A549 (cell line): Measurements from ENCODE around the gene XPNPEP3. TPM values are rescaled to one million over a fixed set of nuclear protein-coding genes. Genes with fewer than 3 reads are reported as not detected.

Experiments used
- ATAC-seq, 2 experiments: fragments of 200-7000 bp in 1 of 2; fragments of >200 bp in 1 of 2; cut with Nextera tagmentation in 1 of 2; cut with Tn5 transposase in 1 of 2; 3 replicates each; pipeline versions ENCODE4 v1.8.0 to v1.9.1; 2018 to 2020; ENCODE audit warnings: mild to moderate bottlenecking in 1 of 2, moderate library complexity in 1 of 2
- CTCF ChIA-PET: fragments of 300-600 bp; sonication (Branson Sonifier 250); formaldehyde crosslinking; extraction: SDS; loops from one replicate; lab custom pipeline; 2021; ENCODE audit warnings: antibody characterized with exemption, inconsistent platforms; lab: Yijun Ruan, JAX
- POLR2A ChIA-PET: fragments of 350-600 bp; formaldehyde crosslinking; extraction: SDS; loops from one replicate; lab custom pipeline; 2021; ENCODE audit warnings: antibody characterized with exemption, inconsistent platforms; lab: Yijun Ruan, JAX
- DNase-seq, 2 experiments: peaks; one replicate each; pipeline versions ENCODE4 v3.0.0 to v3.0.0-alpha.2; 2011 to 2016; ENCODE audit warnings: low read depth in 1 of 2, low spot score in 1 of 2
- FAIRE-seq: peaks from 2 replicates; lab custom pipeline; 2011; peaks lifted over from hg19 to GRCh38; lab: Jason Lieb, UNC
- H3K27ac ChIP-seq, 2 experiments: fragments of >200 bp; sonication (Bioruptor Twin); formaldehyde crosslinking; 3 replicates each; pipeline ENCODE4 v1.5.1; 2016 to 2017
- H3K4me1 ChIP-seq: fragments of >200 bp; sonication (Bioruptor Twin); formaldehyde crosslinking; 3 replicates; pipeline ENCODE4 v1.6.1; 2016
- H3K4me2 ChIP-seq: fragments of >200 bp; sonication (Bioruptor Twin); formaldehyde crosslinking; 3 replicates; pipeline ENCODE4 v1.6.1; 2016
- H3K4me3 ChIP-seq: fragments of >200 bp; sonication (Bioruptor Twin); formaldehyde crosslinking; 3 replicates; pipeline ENCODE4 v1.5.1; 2016
- H3K9me3 ChIP-seq: fragments of >200 bp; sonication (Bioruptor Twin); formaldehyde crosslinking; 3 replicates; pipeline ENCODE4 v1.6.1; 2016
- BHLHE40 ChIP-seq: IDR thresholded peaks from 2 replicates; pipeline ENCODE4 v1.6.1; 2012; ENCODE audit warnings: low read depth, low read length, inconsistent platforms
- CBX2 ChIP-seq: fragments of 200-600 bp; sonication (generic); IDR thresholded peaks from 2 replicates; pipeline ENCODE4 v1.6.1; 2016; ENCODE audit warnings: low read depth, mild to moderate bottlenecking, borderline replicate concordance
- CHD4 ChIP-seq: fragments of 200-600 bp; sonication (generic); IDR thresholded peaks from 2 replicates; pipeline ENCODE4 v1.6.1; 2016; ENCODE audit warnings: antibody characterized with exemption, mild to moderate bottlenecking, borderline replicate concordance
- ESRRA ChIP-seq: fragments of 150-350 bp; IDR thresholded peaks from 2 replicates; pipeline ENCODE4 v1.6.1; 2014; ENCODE audit warnings: mild to moderate bottlenecking, low read length, borderline replicate concordance
- FOSB ChIP-seq: fragments of 250-450 bp; sonication (Bioruptor Pico); IDR thresholded peaks from 2 replicates; pipeline ENCODE4 v1.5.0; 2020; ENCODE audit warnings: mild to moderate bottlenecking, moderate library complexity
- FOSL2 ChIP-seq, 2 experiments: fragments of 450-650 bp in 1 of 2; fragments of >200 bp in 1 of 2; sonication (Bioruptor Twin) in 1 of 2; formaldehyde crosslinking; IDR thresholded peaks; 2 replicates each; pipeline versions ENCODE4 v1.5.0 to v1.6.1; 2016 to 2020; ENCODE audit warnings: mild to moderate bottlenecking in 1 of 2, moderate library complexity in 1 of 2
- HDAC2 ChIP-seq: fragments of 200-600 bp; sonication (generic); IDR thresholded peaks from 2 replicates; pipeline ENCODE4 v1.6.1; 2016
- HOXA7 ChIP-seq: fragments of 250-450 bp; sonication (Bioruptor Pico); IDR thresholded peaks from 2 replicates; pipeline ENCODE4 v1.5.0; 2020; ENCODE audit warnings: mild to moderate bottlenecking, moderate library complexity
- HOXB13 ChIP-seq: fragments of 250-450 bp; sonication (Bioruptor Pico); IDR thresholded peaks from 2 replicates; pipeline ENCODE4 v1.5.0; 2020; ENCODE audit warnings: low read depth, mild to moderate bottlenecking, moderate library complexity
- HOXB5 ChIP-seq: fragments of 250-450 bp; sonication (Bioruptor Pico); IDR thresholded peaks from 2 replicates; pipeline ENCODE4 v1.5.0; 2020; ENCODE audit warnings: mild to moderate bottlenecking, moderate library complexity
- KDM1A ChIP-seq: fragments of 200-600 bp; sonication (generic); IDR thresholded peaks from 2 replicates; pipeline ENCODE4 v1.6.1; 2016; ENCODE audit warnings: low read depth, mild to moderate bottlenecking
- KDM5A ChIP-seq: fragments of 200-600 bp; sonication (generic); IDR thresholded peaks from 2 replicates; pipeline ENCODE4 v1.6.1; 2016; ENCODE audit warnings: antibody characterized with exemption, mild to moderate bottlenecking
- NFE2L2 ChIP-seq: fragments of 150-350 bp; conservative IDR thresholded peaks from 2 replicates; pipeline ENCODE4 v1.6.1; 2014; ENCODE audit warnings: low read length
- POLR2AphosphoS2 ChIP-seq: conservative IDR thresholded peaks from 2 replicates; pipeline ENCODE4 v1.6.1; 2012; ENCODE audit warnings: low read length, improper control_type of control experiment, inconsistent platforms
- TP53 ChIP-seq: fragments of 250-450 bp; sonication (Bioruptor Pico); IDR thresholded peaks from 2 replicates; pipeline ENCODE4 v1.5.0; 2021; ENCODE audit warnings: mild to moderate bottlenecking, moderate library complexity
- ZNF302 ChIP-seq: fragments of 250-450 bp; sonication (Bioruptor Pico); IDR thresholded peaks from 2 replicates; pipeline ENCODE4 v1.9.0; 2021; ENCODE audit warnings: inconsistent platforms, mild to moderate bottlenecking, moderate library complexity
- WGBS: methylation state at CpG from one replicate; pipeline ENCODE4 v1.1.6; 2017; ENCODE audit errors: missing lambda C conversion rate; 5-methylcytosine and 5-hydroxymethylcytosine counted together
- polyA plus RNA-seq, 4 experiments: library from polyadenylated mRNA; depleted of rRNA in 3 of 4; stranded (reverse); fragments of >200 nt; fragmentation: RNase III in 1 of 4; extraction: RNeasy Plus Mini Kit Qiagen cat#74134 plus additional on column Dnase treatment in 1 of 4; gene quantifications; 2 replicates in 3 of 4; 3 replicates in 1 of 4; pipeline ENCODE4 v1.2.3, GENCODE V29; 2011 to 2017
- TF ChIP-seq, protein P1 (sequence below): fragments of 250-450 bp; sonication (Bioruptor Pico); IDR thresholded peaks from 2 replicates; pipeline ENCODE4 v1.5.0; 2021; ENCODE audit warnings: mild to moderate bottlenecking, moderate library complexity, borderline replicate concordance
- TF ChIP-seq, protein P2 (sequence below): fragments of 450-650 bp; IDR thresholded peaks from 2 replicates; pipeline ENCODE4 v1.6.1; 2014; ENCODE audit warnings: antibody characterized with exemption
- TF ChIP-seq, protein P3 (sequence below): IDR thresholded peaks from 2 replicates; pipeline ENCODE4 v1.6.1; 2012
- TF ChIP-seq, protein P4 (sequence below): fragments of >200 bp; sonication (Bioruptor Twin); formaldehyde crosslinking; IDR thresholded peaks from 3 replicates; pipeline ENCODE4 v1.5.1; 2016
- TF ChIP-seq, protein P5 (sequence below): fragments of 150-350 bp; IDR thresholded peaks from 2 replicates; pipeline ENCODE4 v1.6.1; 2014; ENCODE audit warnings: low read depth, mild to moderate bottlenecking, low read length
- TF ChIP-seq, protein P6 (sequence below): fragments of >200 bp; sonication (Bioruptor Twin); formaldehyde crosslinking; IDR thresholded peaks from 3 replicates; pipeline ENCODE4 v1.6.1; 2016

XPNPEP3 gene
- polyA plus RNA-seq, 2 of the 4 experiments (the other 2 are of a cell fraction), result 12.7 to 23.3 TPM

DNA sequence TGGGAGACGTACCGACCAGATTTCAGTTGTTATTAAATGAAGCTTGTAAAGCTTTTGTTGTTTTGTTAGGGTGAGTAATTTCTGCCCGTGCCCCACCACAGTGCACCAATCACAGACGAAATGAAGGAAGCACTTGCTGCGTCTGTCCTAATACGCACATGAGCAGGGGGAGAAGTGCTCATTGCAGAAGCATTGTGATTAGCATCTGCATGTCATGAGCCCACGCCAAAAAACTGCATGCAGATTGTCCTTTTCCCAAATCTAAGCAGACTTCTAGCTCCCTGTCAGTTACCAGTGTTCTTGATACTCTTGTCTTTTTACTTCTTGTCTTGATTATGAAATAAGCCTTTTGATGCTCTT is 109.8 kb downstream of the XPNPEP3 start (continued):
- TF ChIP-seq, protein P1, sequence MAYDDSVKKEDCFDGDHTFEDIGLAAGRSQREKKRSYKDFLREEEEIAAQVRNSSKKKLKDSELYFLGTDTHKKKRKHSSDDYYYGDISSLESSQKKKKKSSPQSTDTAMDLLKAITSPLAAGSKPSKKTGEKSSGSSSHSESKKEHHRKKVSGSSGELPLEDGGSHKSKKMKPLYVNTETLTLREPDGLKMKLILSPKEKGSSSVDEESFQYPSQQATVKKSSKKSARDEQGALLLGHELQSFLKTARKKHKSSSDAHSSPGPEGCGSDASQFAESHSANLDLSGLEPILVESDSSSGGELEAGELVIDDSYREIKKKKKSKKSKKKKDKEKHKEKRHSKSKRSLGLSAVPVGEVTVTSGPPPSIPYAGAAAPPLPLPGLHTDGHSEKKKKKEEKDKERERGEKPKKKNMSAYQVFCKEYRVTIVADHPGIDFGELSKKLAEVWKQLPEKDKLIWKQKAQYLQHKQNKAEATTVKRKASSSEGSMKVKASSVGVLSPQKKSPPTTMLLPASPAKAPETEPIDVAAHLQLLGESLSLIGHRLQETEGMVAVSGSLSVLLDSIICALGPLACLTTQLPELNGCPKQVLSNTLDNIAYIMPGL, result no peak
- TF ChIP-seq, protein P2, sequence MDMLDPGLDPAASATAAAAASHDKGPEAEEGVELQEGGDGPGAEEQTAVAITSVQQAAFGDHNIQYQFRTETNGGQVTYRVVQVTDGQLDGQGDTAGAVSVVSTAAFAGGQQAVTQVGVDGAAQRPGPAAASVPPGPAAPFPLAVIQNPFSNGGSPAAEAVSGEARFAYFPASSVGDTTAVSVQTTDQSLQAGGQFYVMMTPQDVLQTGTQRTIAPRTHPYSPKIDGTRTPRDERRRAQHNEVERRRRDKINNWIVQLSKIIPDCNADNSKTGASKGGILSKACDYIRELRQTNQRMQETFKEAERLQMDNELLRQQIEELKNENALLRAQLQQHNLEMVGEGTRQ, result no peak
- TF ChIP-seq, protein P3, sequence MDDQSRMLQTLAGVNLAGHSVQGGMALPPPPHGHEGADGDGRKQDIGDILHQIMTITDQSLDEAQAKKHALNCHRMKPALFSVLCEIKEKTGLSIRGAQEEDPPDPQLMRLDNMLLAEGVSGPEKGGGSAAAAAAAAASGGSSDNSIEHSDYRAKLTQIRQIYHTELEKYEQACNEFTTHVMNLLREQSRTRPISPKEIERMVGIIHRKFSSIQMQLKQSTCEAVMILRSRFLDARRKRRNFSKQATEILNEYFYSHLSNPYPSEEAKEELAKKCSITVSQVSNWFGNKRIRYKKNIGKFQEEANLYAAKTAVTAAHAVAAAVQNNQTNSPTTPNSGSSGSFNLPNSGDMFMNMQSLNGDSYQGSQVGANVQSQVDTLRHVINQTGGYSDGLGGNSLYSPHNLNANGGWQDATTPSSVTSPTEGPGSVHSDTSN, result no peak

DNA sequence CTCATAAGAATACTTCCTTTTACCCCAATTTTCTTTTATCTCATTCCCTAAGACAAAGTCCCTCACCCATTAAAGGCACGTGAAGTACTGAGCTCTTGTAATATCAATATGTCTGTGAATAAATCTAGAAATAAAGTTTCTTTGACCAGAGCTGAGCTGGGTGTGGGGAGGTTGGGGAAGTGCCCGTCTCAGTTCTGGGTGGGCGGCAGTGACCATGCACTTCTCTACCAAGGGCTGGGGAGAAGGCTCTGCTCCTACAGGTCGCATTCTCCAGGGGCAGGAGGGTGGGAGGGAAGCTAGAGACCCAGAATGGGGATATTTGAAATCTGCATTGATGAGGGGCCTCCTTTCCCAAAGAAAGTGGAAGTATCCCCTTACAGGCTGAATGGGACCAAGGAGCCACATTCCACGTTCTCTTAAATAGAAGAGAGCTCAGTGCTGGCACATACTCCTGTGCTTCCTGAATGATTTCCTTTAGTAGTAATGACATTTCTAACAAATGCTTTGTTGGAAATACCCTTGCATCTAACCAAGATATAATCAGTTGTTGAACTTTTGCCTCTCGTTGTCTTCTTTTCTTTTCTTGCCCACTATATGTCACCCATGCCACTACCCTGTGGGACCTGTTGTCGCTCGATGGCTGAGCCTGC is 110.3 kb downstream of the XPNPEP3 start:
- FAIRE-seq, result no peak
- no peak for ATAC-seq
- H3K9me3 ChIP-seq, result no peaks in the 10 kb centered on the region
- no peaks in the 10 kb centered on the region for H3K4me1 ChIP-seq
- WGBS, result 87% methylated on average over 8 of the region's 8 CpGs
- ChIA-PET POLR2A (interaction anchor here (1.3 kb wide), 2 partner anchors 16 to 17 kb away, joined by 3 to 5 read pairs; partner anchors contain the start of gene RBX1), CTCF (interaction anchor here (1.6 kb wide), 1 partner anchor 12 kb away, joined by 6 read pairs; no protein-coding TSS in a partner anchor)
- no peak overlapping the region for H3K4me2 ChIP-seq
- TF ChIP-seq ZNF302 (CRISPR knock-in tag), result no peak
- no peak for TF ChIP-seq TP53 (CRISPR knock-in tag)
- no peak for TF ChIP-seq CBX2
- no peak for TF ChIP-seq HDAC2
- no peak overlapping the region for H3K27ac ChIP-seq
- H3K4me3 ChIP-seq, result no peak overlapping the region
- DNase-seq, result no peak

DNA sequence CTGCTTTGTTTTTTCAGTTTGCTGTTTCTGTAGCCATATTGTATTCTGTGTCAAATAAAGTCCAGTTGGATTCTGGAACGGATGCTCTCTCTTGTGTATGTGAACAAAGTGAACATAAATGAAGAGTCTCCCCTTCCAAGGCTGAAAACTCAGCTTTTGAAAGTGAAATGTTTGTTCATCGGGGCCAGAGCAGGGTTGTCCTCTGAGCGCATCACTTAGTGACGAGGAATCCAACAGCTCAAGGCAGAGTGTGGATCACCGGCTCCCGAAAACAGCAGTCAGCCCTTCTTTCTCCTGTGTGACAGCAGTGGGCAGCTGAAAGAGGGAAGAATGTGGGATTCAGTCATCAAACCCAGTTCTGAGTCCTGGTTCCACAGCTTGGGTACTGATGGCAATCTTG is 115.6 kb downstream of the XPNPEP3 start:
- WGBS, result 97% methylated on average over 6 of the region's 6 CpGs
- Histone ChIP-seq H3K4me2 (no peak overlapping the region), H3K27ac (no peak overlapping the region), H3K4me1 (no peaks in the 10 kb centered on the region), H3K9me3 (no peaks in the 10 kb centered on the region), H3K4me3 (no peak overlapping the region)
- CTCF ChIA-PET, result interaction anchor here (0.6 to 1.1 kb wide), 3 partner anchors 29 to 754 kb away, joined by 3 to 4 read pairs (median 3); no protein-coding TSS in a partner anchor
- DNase-seq (no peak), FAIRE-seq (no peak), ATAC-seq (no peak)
- POLR2A ChIA-PET, result interaction anchor here (1.1 kb wide), 1 partner anchor 21 kb away, joined by 3 read pairs; no protein-coding TSS in a partner anchor
- no peak for TF ChIP-seq HOXA7 (CRISPR knock-in tag)
- no peak for TF ChIP-seq BHLHE40
- no peak for TF ChIP-seq ZNF302 (CRISPR knock-in tag)
- TF ChIP-seq, protein P4, sequence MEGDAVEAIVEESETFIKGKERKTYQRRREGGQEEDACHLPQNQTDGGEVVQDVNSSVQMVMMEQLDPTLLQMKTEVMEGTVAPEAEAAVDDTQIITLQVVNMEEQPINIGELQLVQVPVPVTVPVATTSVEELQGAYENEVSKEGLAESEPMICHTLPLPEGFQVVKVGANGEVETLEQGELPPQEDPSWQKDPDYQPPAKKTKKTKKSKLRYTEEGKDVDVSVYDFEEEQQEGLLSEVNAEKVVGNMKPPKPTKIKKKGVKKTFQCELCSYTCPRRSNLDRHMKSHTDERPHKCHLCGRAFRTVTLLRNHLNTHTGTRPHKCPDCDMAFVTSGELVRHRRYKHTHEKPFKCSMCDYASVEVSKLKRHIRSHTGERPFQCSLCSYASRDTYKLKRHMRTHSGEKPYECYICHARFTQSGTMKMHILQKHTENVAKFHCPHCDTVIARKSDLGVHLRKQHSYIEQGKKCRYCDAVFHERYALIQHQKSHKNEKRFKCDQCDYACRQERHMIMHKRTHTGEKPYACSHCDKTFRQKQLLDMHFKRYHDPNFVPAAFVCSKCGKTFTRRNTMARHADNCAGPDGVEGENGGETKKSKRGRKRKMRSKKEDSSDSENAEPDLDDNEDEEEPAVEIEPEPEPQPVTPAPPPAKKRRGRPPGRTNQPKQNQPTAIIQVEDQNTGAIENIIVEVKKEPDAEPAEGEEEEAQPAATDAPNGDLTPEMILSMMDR, result no peak
- TF ChIP-seq, protein P5, sequence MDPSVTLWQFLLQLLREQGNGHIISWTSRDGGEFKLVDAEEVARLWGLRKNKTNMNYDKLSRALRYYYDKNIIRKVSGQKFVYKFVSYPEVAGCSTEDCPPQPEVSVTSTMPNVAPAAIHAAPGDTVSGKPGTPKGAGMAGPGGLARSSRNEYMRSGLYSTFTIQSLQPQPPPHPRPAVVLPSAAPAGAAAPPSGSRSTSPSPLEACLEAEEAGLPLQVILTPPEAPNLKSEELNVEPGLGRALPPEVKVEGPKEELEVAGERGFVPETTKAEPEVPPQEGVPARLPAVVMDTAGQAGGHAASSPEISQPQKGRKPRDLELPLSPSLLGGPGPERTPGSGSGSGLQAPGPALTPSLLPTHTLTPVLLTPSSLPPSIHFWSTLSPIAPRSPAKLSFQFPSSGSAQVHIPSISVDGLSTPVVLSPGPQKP, result no peak
- TF ChIP-seq KDM5A, result no peak
- TF ChIP-seq HOXB5, result no peak
- TF ChIP-seq CHD4, result no peak
- no peak for TF ChIP-seq ESRRA
- TF ChIP-seq, protein P1, result no peak
- no peak for TF ChIP-seq KDM1A
- TF ChIP-seq HOXB13 (CRISPR knock-in tag), result no peak
- TF ChIP-seq, protein P2, result no peak
- no peak for TF ChIP-seq FOSB (CRISPR knock-in tag)
- TF ChIP-seq, protein P6, sequence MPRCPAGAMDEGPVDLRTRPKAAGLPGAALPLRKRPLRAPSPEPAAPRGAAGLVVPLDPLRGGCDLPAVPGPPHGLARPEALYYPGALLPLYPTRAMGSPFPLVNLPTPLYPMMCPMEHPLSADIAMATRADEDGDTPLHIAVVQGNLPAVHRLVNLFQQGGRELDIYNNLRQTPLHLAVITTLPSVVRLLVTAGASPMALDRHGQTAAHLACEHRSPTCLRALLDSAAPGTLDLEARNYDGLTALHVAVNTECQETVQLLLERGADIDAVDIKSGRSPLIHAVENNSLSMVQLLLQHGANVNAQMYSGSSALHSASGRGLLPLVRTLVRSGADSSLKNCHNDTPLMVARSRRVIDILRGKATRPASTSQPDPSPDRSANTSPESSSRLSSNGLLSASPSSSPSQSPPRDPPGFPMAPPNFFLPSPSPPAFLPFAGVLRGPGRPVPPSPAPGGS, result no peak
- TF ChIP-seq FOSL2 (IDR thresholded peaks at IDR 0.05), result no peak
- no peak for TF ChIP-seq FOSL2 (CRISPR knock-in tag; IDR thresholded peaks at IDR 0.05)
- no peak for TF ChIP-seq NFE2L2
- no peak for TF ChIP-seq POLR2AphosphoS2
